Liver (tissue), 9 donors: Measurements from ENCODE around the gene RAB5B. TPM values are rescaled to one million over a fixed set of nuclear protein-coding genes. Genes with fewer than 3 reads are reported as not detected.

Experiments used
- DNase-seq: peaks from one replicate; pipeline ENCODE4 v3.0.0-alpha.2; 2017; ENCODE audit warnings: low spot score
- H3K27ac ChIP-seq, 2 donors: one replicate each; pipeline ENCODE4 v1.7.0; 2013; ENCODE audit warnings: inconsistent platforms in 2 of 2, low read length in 2 of 2, control low read depth in 1 of 2, low read depth in 1 of 2, mild to moderate bottlenecking in 1 of 2
- H3K27me3 ChIP-seq, 4 donors: one replicate each; pipeline versions ENCODE4 v1.6.1 to v1.7.0; 2013; ENCODE audit warnings: low read length in 3 of 4, inconsistent platforms in 1 of 4, mild to moderate bottlenecking in 1 of 4, moderate library complexity in 1 of 4; ENCODE audit not compliant: control insufficient read depth in 4 of 4, insufficient read depth in 4 of 4
- H3K36me3 ChIP-seq, 4 donors: one replicate each; pipeline versions ENCODE4 v1.6.1 to v1.7.0; 2013; ENCODE audit warnings: low read length in 3 of 4, mild to moderate bottlenecking in 3 of 4, low read depth in 1 of 4, moderate library complexity in 1 of 4; ENCODE audit not compliant: control insufficient read depth in 4 of 4, insufficient read depth in 3 of 4
- H3K4me1 ChIP-seq, 4 donors: one replicate each; pipeline versions ENCODE4 v1.6.1 to v1.7.0; 2013; ENCODE audit warnings: low read length in 3 of 4, mild to moderate bottlenecking in 3 of 4, moderate library complexity in 1 of 4; ENCODE audit not compliant: control insufficient read depth in 4 of 4, insufficient read depth in 4 of 4
- H3K4me3 ChIP-seq, 3 donors: one replicate each; pipeline versions ENCODE4 v1.6.1 to v1.7.0; 2013; ENCODE audit warnings: low read length in 3 of 3, control low read depth in 1 of 3, low read depth in 1 of 3, mild to moderate bottlenecking in 1 of 3
- H3K9ac ChIP-seq, 2 donors: one replicate each; pipeline ENCODE4 v1.7.0; 2013; ENCODE audit warnings: low read length in 2 of 2, mild to moderate bottlenecking in 2 of 2, moderate library complexity in 2 of 2, control low read depth in 1 of 2, low read depth in 1 of 2
- H3K9me3 ChIP-seq, 4 donors: one replicate each; pipeline versions ENCODE4 v1.6.1 to v1.7.0; 2013; ENCODE audit warnings: low read length in 3 of 4; ENCODE audit not compliant: control insufficient read depth in 4 of 4
- CTCF ChIP-seq: fragments of 150-350 bp; IDR thresholded peaks from 2 replicates; pipeline ENCODE4 v1.5.1; 2017; ENCODE audit warnings: improper control_type of control experiment, low read depth, low read length; ENCODE audit not compliant: missing input control
- EGR1 ChIP-seq, 2 donors: IDR thresholded peaks; 2 replicates each; pipeline ENCODE4 v1.6.1; 2016 to 2018; ENCODE audit warnings: antibody characterized with exemption in 2 of 2, low read depth in 2 of 2
- FOXA2 ChIP-seq: IDR thresholded peaks from 2 replicates; pipeline ENCODE4 v1.6.1; 2016; ENCODE audit warnings: antibody characterized with exemption
- GABPA ChIP-seq, 2 donors: IDR thresholded peaks in 1 of 2; conservative IDR thresholded peaks in 1 of 2; 2 replicates each; pipeline ENCODE4 v1.6.1; 2016; ENCODE audit warnings: antibody characterized with exemption in 2 of 2, mild to moderate bottlenecking in 1 of 2, moderate library complexity in 1 of 2
- HNF4A ChIP-seq, 2 donors: conservative IDR thresholded peaks; 2 replicates each; pipeline ENCODE4 v1.6.1; 2016; ENCODE audit warnings: antibody characterized with exemption in 2 of 2, mild to moderate bottlenecking in 2 of 2
- HNF4G ChIP-seq: IDR thresholded peaks from 2 replicates; pipeline ENCODE4 v1.6.1; 2016; ENCODE audit warnings: antibody characterized with exemption
- MAX ChIP-seq: IDR thresholded peaks from 2 replicates; pipeline ENCODE4 v1.6.1; 2016; ENCODE audit warnings: antibody characterized with exemption
- NR2F2 ChIP-seq: IDR thresholded peaks from 2 replicates; pipeline ENCODE4 v1.6.1; 2016; ENCODE audit warnings: antibody characterized with exemption
- RAD21 ChIP-seq, 2 donors: IDR thresholded peaks; 2 replicates each; pipeline ENCODE4 v1.6.1; 2016; ENCODE audit warnings: antibody characterized with exemption in 2 of 2, mild to moderate bottlenecking in 2 of 2
- RXRA ChIP-seq, 2 donors: IDR thresholded peaks; 2 replicates each; pipeline ENCODE4 v1.6.1; 2017 to 2018; ENCODE audit warnings: antibody characterized with exemption in 2 of 2, mild to moderate bottlenecking in 1 of 2
- TAF1 ChIP-seq: conservative IDR thresholded peaks from 2 replicates; pipeline ENCODE4 v1.6.1; 2016; ENCODE audit warnings: antibody characterized with exemption, mild to moderate bottlenecking
- YY1 ChIP-seq: IDR thresholded peaks from 2 replicates; pipeline ENCODE4 v1.6.1; 2016; ENCODE audit warnings: antibody characterized with exemption, mild to moderate bottlenecking
- ZBTB33 ChIP-seq: IDR thresholded peaks from 2 replicates; pipeline ENCODE4 v1.6.1; 2016; ENCODE audit warnings: antibody characterized with exemption
- WGBS: extraction: QIAGEN DNeasy Blood & Tissue Kit; methylation state at CpG from one replicate; pipeline ENCODE4 v1.1.7; 2013; 5-methylcytosine and 5-hydroxymethylcytosine counted together
- polyA plus RNA-seq, 2 donors: library from polyadenylated mRNA; stranded (reverse) in 1 of 2; unstranded in 1 of 2; fragments of 200-250 nt in 1 of 2; fragments of >200 nt in 1 of 2; fragmentation: Nextera tagmentation in 1 of 2; extraction: Ambion mirVana in 1 of 2; gene quantifications; one replicate each; pipeline versions ENCODE4 v1.2.1 to v1.2.3, GENCODE V29; 2013 to 2015
- total RNA-seq, 2 donors: library from RNA; depleted of rRNA; stranded (reverse); fragments of >200 nt; gene quantifications; one replicate each; pipeline ENCODE4 v1.2.3, GENCODE V29; 2014
- TF ChIP-seq, protein P1 (sequence below): IDR thresholded peaks from 2 replicates; pipeline ENCODE4 v1.6.1; 2016; ENCODE audit warnings: antibody characterized with exemption, mild to moderate bottlenecking
- TF ChIP-seq, protein P2 (sequence below): IDR thresholded peaks from 2 replicates; pipeline ENCODE4 v1.6.1; 2016; ENCODE audit warnings: antibody characterized with exemption
- donor health status: healthy.
- donor health status: healthy.
- donor health status: healthy.
- donor health status: healthy.
- donor health status: healthy.

The RAB5B gene
- total and polyA plus RNA-seq, 4 donors = 20.7 to 44.0 (median 38.4) TPM

DNA sequence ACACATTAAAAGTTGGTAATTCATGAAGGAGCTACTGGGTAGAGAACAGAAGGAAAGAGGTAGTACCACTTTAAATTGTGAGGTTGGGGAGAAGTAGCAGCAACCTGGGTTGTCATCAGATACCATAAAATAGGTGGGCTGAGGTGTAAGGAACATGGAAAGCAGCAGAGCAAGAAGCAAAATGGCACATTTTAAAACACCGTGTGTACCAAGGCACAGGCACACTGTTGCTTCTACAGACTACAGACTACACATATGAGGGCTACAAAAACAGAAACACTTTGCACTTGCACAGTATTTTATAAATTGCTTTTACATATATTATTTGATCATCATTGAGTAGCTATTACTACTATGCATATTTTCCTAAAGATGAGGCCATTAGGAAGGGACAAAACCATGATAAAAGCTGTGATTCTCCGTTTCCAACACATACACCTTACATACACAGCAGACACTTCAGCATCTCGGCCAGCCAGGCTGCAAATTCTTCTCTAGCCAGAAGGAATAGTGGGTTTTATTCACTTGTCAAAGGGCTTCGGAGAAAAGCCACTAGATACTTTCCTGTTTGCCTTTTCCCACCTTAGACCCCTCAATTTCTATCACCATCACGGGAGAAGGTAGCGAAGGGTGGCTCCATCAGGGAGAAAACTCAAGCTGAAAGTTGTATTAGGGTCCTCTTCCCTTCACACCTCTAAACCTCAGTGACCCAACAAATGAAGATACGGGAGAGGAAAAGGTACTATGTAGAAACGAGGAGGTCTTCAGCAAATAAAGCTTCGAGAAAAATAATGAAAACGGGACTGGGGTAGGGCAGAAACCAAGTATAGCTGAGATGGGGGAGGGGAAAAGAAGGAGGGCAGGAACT lies 47.8 kb upstream of the RAB5B start:
- no peaks in the 10 kb centered on the region for H3K27me3 ChIP-seq
- H3K4me1 ChIP-seq = peaks cover 6 to 32% (median 20%) of the 10 kb centered on the region in 4 donors
- no peaks in the 10 kb centered on the region for H3K9me3 ChIP-seq
- H3K9ac ChIP-seq = peak overlapping the region; percentile 74 to 83
- H3K27ac ChIP-seq = peak overlapping the region; percentile 92 to 96
- no peak for DNase-seq
- peaks cover 0 to 6% (median 1%) of the 10 kb centered on the region in 4 donors for H3K36me3 ChIP-seq
- no peak for TF ChIP-seq NR2F2
- TF ChIP-seq ZBTB33 = no peak
- no peak for TF ChIP-seq EGR1 (IDR thresholded peaks at IDR 0.05; ENCODE audit: low read depth in 2 of 2)
- TF ChIP-seq TAF1 = no peak
- TF ChIP-seq, protein P1, sequence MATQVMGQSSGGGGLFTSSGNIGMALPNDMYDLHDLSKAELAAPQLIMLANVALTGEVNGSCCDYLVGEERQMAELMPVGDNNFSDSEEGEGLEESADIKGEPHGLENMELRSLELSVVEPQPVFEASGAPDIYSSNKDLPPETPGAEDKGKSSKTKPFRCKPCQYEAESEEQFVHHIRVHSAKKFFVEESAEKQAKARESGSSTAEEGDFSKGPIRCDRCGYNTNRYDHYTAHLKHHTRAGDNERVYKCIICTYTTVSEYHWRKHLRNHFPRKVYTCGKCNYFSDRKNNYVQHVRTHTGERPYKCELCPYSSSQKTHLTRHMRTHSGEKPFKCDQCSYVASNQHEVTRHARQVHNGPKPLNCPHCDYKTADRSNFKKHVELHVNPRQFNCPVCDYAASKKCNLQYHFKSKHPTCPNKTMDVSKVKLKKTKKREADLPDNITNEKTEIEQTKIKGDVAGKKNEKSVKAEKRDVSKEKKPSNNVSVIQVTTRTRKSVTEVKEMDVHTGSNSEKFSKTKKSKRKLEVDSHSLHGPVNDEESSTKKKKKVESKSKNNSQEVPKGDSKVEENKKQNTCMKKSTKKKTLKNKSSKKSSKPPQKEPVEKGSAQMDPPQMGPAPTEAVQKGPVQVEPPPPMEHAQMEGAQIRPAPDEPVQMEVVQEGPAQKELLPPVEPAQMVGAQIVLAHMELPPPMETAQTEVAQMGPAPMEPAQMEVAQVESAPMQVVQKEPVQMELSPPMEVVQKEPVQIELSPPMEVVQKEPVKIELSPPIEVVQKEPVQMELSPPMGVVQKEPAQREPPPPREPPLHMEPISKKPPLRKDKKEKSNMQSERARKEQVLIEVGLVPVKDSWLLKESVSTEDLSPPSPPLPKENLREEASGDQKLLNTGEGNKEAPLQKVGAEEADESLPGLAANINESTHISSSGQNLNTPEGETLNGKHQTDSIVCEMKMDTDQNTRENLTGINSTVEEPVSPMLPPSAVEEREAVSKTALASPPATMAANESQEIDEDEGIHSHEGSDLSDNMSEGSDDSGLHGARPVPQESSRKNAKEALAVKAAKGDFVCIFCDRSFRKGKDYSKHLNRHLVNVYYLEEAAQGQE = no peak
- TF ChIP-seq MAX = no peak
- TF ChIP-seq, protein P2, sequence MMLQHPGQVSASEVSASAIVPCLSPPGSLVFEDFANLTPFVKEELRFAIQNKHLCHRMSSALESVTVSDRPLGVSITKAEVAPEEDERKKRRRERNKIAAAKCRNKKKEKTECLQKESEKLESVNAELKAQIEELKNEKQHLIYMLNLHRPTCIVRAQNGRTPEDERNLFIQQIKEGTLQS = no peak
- TF ChIP-seq HNF4G = no peak
- TF ChIP-seq YY1 = no peak
- no peak for TF ChIP-seq FOXA2
- no peak for TF ChIP-seq GABPA (IDR thresholded peaks at IDR 0.05 in 1 of 2, conservative IDR thresholded peaks at IDR 0.05 in 1 of 2)
- no peak for TF ChIP-seq CTCF
- TF ChIP-seq RAD21 (IDR thresholded peaks at IDR 0.05) = no peak
- TF ChIP-seq RXRA (IDR thresholded peaks at IDR 0.05) = no peak
- TF ChIP-seq HNF4A (conservative IDR thresholded peaks at IDR 0.05) = no peak
- WGBS = 24% methylated on average over 10 of the region's 10 CpGs
- peak overlapping the region; percentile 84 to 98 (median 95) for H3K4me3 ChIP-seq
